B cell (primary cell): ENCODE measurements around the gene NCL. TPM values are rescaled to one million over a fixed set of nuclear protein-coding genes. Genes with fewer than 3 reads are reported as not detected.

Experiments used
- ATAC-seq: fragments of 200-7000 bp; cut with Tn5 transposase; one replicate; pipeline ENCODE4 v1.10.0; 2021; ENCODE audit warnings: low read depth, mild to moderate bottlenecking, moderate number of reproducible peaks, moderate library complexity
- CTCF ChIA-PET: fragments of 350-600 bp; sonication (Branson Sonifier 250); formaldehyde crosslinking; loops from one replicate; lab custom pipeline; 2021; ENCODE audit warnings: antibody characterized with exemption, inconsistent platforms; lab: Charles Lee
- POLR2A ChIA-PET: fragments of 350-600 bp; sonication (Branson Sonifier 250); formaldehyde crosslinking; loops from one replicate; lab custom pipeline; 2021; ENCODE audit warnings: antibody characterized with exemption; lab: Charles Lee
- DNase-seq: peaks from one replicate; pipeline ENCODE4 v3.0.0; 2013
- H2AFZ ChIP-seq: 2 replicates; pipeline ENCODE4 v1.6.1; 2012; ENCODE audit warnings: mild to moderate bottlenecking, low read depth, low read length; ENCODE audit not compliant: insufficient read depth, poor library complexity, severe bottlenecking
- H3K27ac ChIP-seq, 2 donors: 1 replicate in 1 of 2; 2 replicates in 1 of 2; pipeline ENCODE4 v1.5.1; 2012 to 2013; ENCODE audit warnings: low read length in 2 of 2, mild to moderate bottlenecking in 2 of 2, moderate library complexity in 1 of 2
- H3K27me3 ChIP-seq, 4 experiments: fragments of 200-600 bp in 1 of 4; sonication (generic) in 1 of 4; replicated peaks in 1 of 4; 1 replicate in 2 of 4; 2 replicates in 2 of 4; pipeline versions ENCODE4 v1.6.1 to v1.7.0; 2013 to 2016; ENCODE audit warnings: low read length in 3 of 4, mild to moderate bottlenecking in 2 of 4, mixed read lengths in 1 of 4, moderate library complexity in 1 of 4; ENCODE audit not compliant: insufficient read depth in 4 of 4, control insufficient read depth in 3 of 4; ENCODE audit errors: control extremely low read depth in 1 of 4
- H3K36me3 ChIP-seq, 2 experiments: replicated peaks in 1 of 2; 1 replicate in 1 of 2; 2 replicates in 1 of 2; pipeline versions ENCODE4 v1.6.1 to v1.7.1; 2013; ENCODE audit warnings: low read length in 1 of 2; ENCODE audit not compliant: insufficient read depth in 2 of 2, control insufficient read depth in 1 of 2; ENCODE audit errors: control extremely low read depth in 1 of 2, extremely low read depth in 1 of 2
- H3K4me1 ChIP-seq, 2 donors: fragments of 200-600 bp in 1 of 2; sonication (generic) in 1 of 2; 1 replicate in 1 of 2; 2 replicates in 1 of 2; pipeline versions ENCODE4 v1.5.1 to v1.6.1; 2013 to 2017; ENCODE audit warnings: low read length in 2 of 2; ENCODE audit not compliant: control insufficient read depth in 2 of 2, insufficient read depth in 2 of 2
- H3K4me2 ChIP-seq: replicated peaks from 2 replicates; pipeline ENCODE3; 2012; ENCODE audit warnings: mild to moderate bottlenecking, low read depth, low read length; ENCODE audit not compliant: poor library complexity, severe bottlenecking
- H3K4me3 ChIP-seq, 5 experiments: fragments of 200-600 bp in 1 of 5; sonication (generic) in 1 of 5; 1 replicate in 3 of 5; 2 replicates in 2 of 5; pipeline versions ENCODE4 v1.5.1 to v1.7.0; 2011 to 2016; ENCODE audit warnings: low read length in 4 of 5, mild to moderate bottlenecking in 4 of 5, low read depth in 2 of 5, control low read depth in 1 of 5, moderate library complexity in 1 of 5; ENCODE audit not compliant: insufficient read depth in 1 of 5; ENCODE audit errors: control extremely low read depth in 1 of 5, extremely low read depth in 1 of 5
- H3K79me2 ChIP-seq: fragments of 200-600 bp; sonication (generic); one replicate; pipeline ENCODE4 v1.6.0; 2016; ENCODE audit warnings: low read length; ENCODE audit not compliant: control insufficient read depth, insufficient read depth
- H3K9ac ChIP-seq: fragments of 200-600 bp; sonication (generic); 2 replicates; pipeline ENCODE4 v1.6.1; 2017; ENCODE audit warnings: mild to moderate bottlenecking, low read length, moderate library complexity
- H3K9me3 ChIP-seq, 3 donors: one replicate each; pipeline versions ENCODE4 v1.6.1 to v1.7.1; 2013; ENCODE audit warnings: low read length in 2 of 3; ENCODE audit not compliant: control insufficient read depth in 2 of 3, insufficient read depth in 1 of 3; ENCODE audit errors: control extremely low read depth in 1 of 3
- H4K20me1 ChIP-seq: 2 replicates; pipeline ENCODE4 v1.6.0; 2012; ENCODE audit warnings: mild to moderate bottlenecking, low read length; ENCODE audit not compliant: insufficient read depth, control insufficient read depth, poor library complexity, severe bottlenecking
- H3K27ac Mint-ChIP-seq: one replicate; pipeline ENCODE4 v1.8.0; 2021; ENCODE audit warnings: mixed read lengths
- H3K27me3 Mint-ChIP-seq: one replicate; pipeline ENCODE4 v1.8.0; 2021; ENCODE audit warnings: mixed read lengths
- H3K4me1 Mint-ChIP-seq: one replicate; pipeline ENCODE4 v1.8.0; 2021; ENCODE audit warnings: mixed read lengths
- H3K4me3 Mint-ChIP-seq: one replicate; pipeline ENCODE4 v1.8.0; 2021; ENCODE audit warnings: mixed read lengths
- H3K9me3 Mint-ChIP-seq: one replicate; pipeline ENCODE4 v1.8.0; 2022; ENCODE audit warnings: mixed read lengths; ENCODE audit not compliant: insufficient read depth
- CTCF ChIP-seq: fragments of 200-600 bp; IDR thresholded peaks from one replicate; pipeline ENCODE4 v1.8.0; 2022; ENCODE audit warnings: antibody characterized with exemption, mild to moderate bottlenecking
- EZH2 ChIP-seq: IDR thresholded peaks from 2 replicates; pipeline ENCODE4 v1.6.1; 2012; ENCODE audit warnings: borderline replicate concordance, low read depth, mild to moderate bottlenecking, moderate library complexity, low read length; ENCODE audit not compliant: insufficient read depth, poor library complexity, severe bottlenecking
- WGBS: methylation state at CpG from one replicate; pipeline ENCODE4 v1.1.5; 2013; ENCODE audit warnings: missing lambda C conversion rate; ENCODE audit not compliant: insufficient coverage; 5-methylcytosine and 5-hydroxymethylcytosine counted together
- intact Hi-C: fragments of 100-400 bp; cut with micrococcal nuclease; formaldehyde crosslinking; loops from one replicate; pipeline ENCODE4 v1.10.0; 2022
- polyA plus RNA-seq: library from polyadenylated mRNA; depleted of rRNA; stranded (reverse); fragments of >200 nt; gene quantifications from 2 replicates; pipeline ENCODE4 v1.2.3, GENCODE V29; 2012
- total RNA-seq, 2 donors: library from RNA; stranded (reverse); fragments of 120-200 nt in 1 of 2; gene quantifications; 1 replicate in 1 of 2; 2 replicates in 1 of 2; pipeline versions ENCODE4 v1.2.3 to v1.2.4, GENCODE V29; 2013 to 2022

NCL gene
- total and polyA plus RNA-seq, 2 donors (not counting 1 experiment from before 2014, with no cell fraction given): 25.8 to 439 TPM

GRCh38 chr2:231503766-231504165 lies 39.5 kb upstream of the NCL start:
- TF ChIP-seq EZH2 (no peak), CTCF (no peak)
- WGBS: 88% methylated on average over 2 of the region's 3 CpGs

GRCh38 chr2:231502596-231502995 lies 38.3 kb upstream of the NCL start:
- no peak overlapping the region for H3K27ac ChIP-seq
- no peaks in the 10 kb centered on the region for H4K20me1 ChIP-seq
- H3K4me2 ChIP-seq: no peak overlapping the region
- no peak overlapping the region for H3K9ac ChIP-seq
- H2AFZ ChIP-seq: no peak overlapping the region
- no peaks in the 10 kb centered on the region for H3K79me2 ChIP-seq
- H3K4me1 ChIP-seq: no peaks in the 10 kb centered on the region
- Mint-ChIP-seq H3K9me3 (no peaks in the 10 kb centered on the region), H3K27me3 (no peaks in the 10 kb centered on the region), H3K4me3 (no peak overlapping the region), H3K4me1 (no peaks in the 10 kb centered on the region), H3K27ac (no peak overlapping the region)
- no peaks in the 10 kb centered on the region for H3K27me3 ChIP-seq
- DNase-seq (no peak), ATAC-seq (no peak)
- no peaks in the 10 kb centered on the region for H3K9me3 ChIP-seq
- TF ChIP-seq CTCF: no peak
- no peak for TF ChIP-seq EZH2
- POLR2A ChIA-PET: no interaction called here
- intact Hi-C loops: no loop called here
- H3K36me3 ChIP-seq: peaks cover 0 to 3% of the 10 kb centered on the region in 2 experiments
- H3K4me3 ChIP-seq: no peak overlapping the region
- CTCF ChIA-PET: no interaction called here

More at GRCh38 chr2:231503766-231504165, 39.5 kb upstream of the NCL start:
- POLR2A ChIA-PET: no interaction called here
- ATAC-seq (no peak), DNase-seq (no peak)
- Histone ChIP-seq H3K27ac (no peak overlapping the region), H3K9ac (no peak overlapping the region), H3K27me3 (no peaks in the 10 kb centered on the region), H3K9me3 (no peaks in the 10 kb centered on the region), H3K4me2 (no peak overlapping the region), H3K79me2 (no peaks in the 10 kb centered on the region), H3K4me1 (no peaks in the 10 kb centered on the region), H3K36me3 (peaks cover 0 to 3% of the 10 kb centered on the region in 2 experiments), H4K20me1 (no peaks in the 10 kb centered on the region), H2AFZ (no peak overlapping the region), H3K4me3 (no peak overlapping the region)
- intact Hi-C loops: no loop called here
- H3K27ac Mint-ChIP-seq: no peak overlapping the region
- no peaks in the 10 kb centered on the region for H3K27me3 Mint-ChIP-seq
- no peak overlapping the region for H3K4me3 Mint-ChIP-seq
- CTCF ChIA-PET: no interaction called here
- H3K4me1 Mint-ChIP-seq: no peaks in the 10 kb centered on the region
- no peaks in the 10 kb centered on the region for H3K9me3 Mint-ChIP-seq
